K562 (cell line): ENCODE results near the gene GNAS-AS1. TPM values are rescaled to one million over a fixed set of nuclear protein-coding genes. Genes with fewer than 3 reads are reported as not detected.

Source experiments
- ATAC-seq: fragments of 200-7000 bp; cut with Tn5 transposase; 3 replicates; pipeline ENCODE4 v1.9.1; 2020; ENCODE audit warnings: moderate library complexity
- BruUV-seq: library from RNA; stranded (reverse); fragments of 400-500 nt; replicated peaks from 2 replicates; lab custom pipeline; 2021; lab: Mats Ljungman, UMichigan
- CTCF ChIA-PET: fragments of 300-600 bp; formaldehyde crosslinking; extraction: SDS; loops from one replicate; lab custom pipeline; 2021; ENCODE audit warnings: low intra/inter-chr PET ratio; lab: Yijun Ruan, JAX
- POLR2A ChIA-PET: fragments of 300-600, 350-650 bp; sonication (Branson Sonifier 250); formaldehyde crosslinking; extraction: SDS; loops from one replicate; lab custom pipeline; 2021; ENCODE audit warnings: antibody characterized with exemption, inconsistent platforms; lab: Yijun Ruan, JAX
- DNase-seq, 4 experiments: peaks; one replicate each; pipeline versions ENCODE4 v3.0.0 to v3.0.0-alpha.2; 2011 to 2018; ENCODE audit warnings: low spot score in 3 of 4, mixed read lengths in 3 of 4; ENCODE audit errors: extremely low read depth in 1 of 4
- FAIRE-seq: peaks from 2 replicates; lab custom pipeline; 2011; peaks lifted over from hg19 to GRCh38; lab: Jason Lieb, UNC
- H2AFZ ChIP-seq: 2 replicates; pipeline ENCODE4 v1.6.0; 2011; ENCODE audit warnings: low read depth, low read length, control low read depth, inconsistent platforms
- H3K27ac ChIP-seq: fragments of 200-600 bp; 3 replicates; pipeline ENCODE4 v1.8.0; 2011; ENCODE audit warnings: low read depth, mild to moderate bottlenecking, control low read depth, inconsistent platforms, low read length, moderate library complexity, mixed read lengths; ENCODE audit errors: extremely low read depth
- H3K27me3 ChIP-seq, 2 experiments: fragments of 300-600 bp in 1 of 2; 2 replicates in 1 of 2; 3 replicates in 1 of 2; pipeline versions ENCODE4 v1.6.0 to v1.8.0; 2011; ENCODE audit warnings: inconsistent platforms in 2 of 2, low read length in 2 of 2, mild to moderate bottlenecking in 1 of 2, mixed read lengths in 1 of 2, moderate library complexity in 1 of 2; ENCODE audit not compliant: control insufficient read depth in 2 of 2, insufficient read depth in 2 of 2
- H3K36me3 ChIP-seq: fragments of 300-600 bp; 3 replicates; pipeline ENCODE4 v1.8.0; 2011; ENCODE audit warnings: mild to moderate bottlenecking, low read length, inconsistent platforms; ENCODE audit not compliant: control insufficient read depth, insufficient read depth
- H3K4me1 ChIP-seq, 2 experiments: fragments of 200-600 bp in 1 of 2; replicated peaks in 1 of 2; 2 replicates in 1 of 2; 3 replicates in 1 of 2; pipeline versions ENCODE4 v1.5.1 to v1.8.0; 2011; ENCODE audit warnings: inconsistent platforms in 2 of 2, low read length in 2 of 2, mild to moderate bottlenecking in 1 of 2, mixed read lengths in 1 of 2, moderate library complexity in 1 of 2; ENCODE audit not compliant: control insufficient read depth in 2 of 2, insufficient read depth in 2 of 2
- H3K4me2 ChIP-seq: 2 replicates; pipeline ENCODE4 v1.6.1; 2011; ENCODE audit warnings: low read length, control low read depth, inconsistent platforms, mixed read lengths; ENCODE audit not compliant: insufficient read depth
- H3K4me3 ChIP-seq: fragments of 200-600 bp; sonication (generic), shearing (Covaris generic); 2 replicates; pipeline ENCODE4 v1.5.1; 2016; ENCODE audit warnings: control low read depth, inconsistent platforms
- H3K79me2 ChIP-seq: fragments of 200-600 bp; 3 replicates; pipeline ENCODE4 v1.8.0; 2011; ENCODE audit warnings: low read length, inconsistent platforms; ENCODE audit not compliant: control insufficient read depth, insufficient read depth
- H3K9ac ChIP-seq, 2 experiments: 2 replicates each; pipeline versions ENCODE4 v1.6.0 to v1.6.1; 2011; ENCODE audit warnings: low read depth in 2 of 2, low read length in 2 of 2, control low read depth in 1 of 2, inconsistent platforms in 1 of 2, mild to moderate bottlenecking in 1 of 2, mixed read lengths in 1 of 2; ENCODE audit not compliant: insufficient read depth in 1 of 2
- H3K9me1 ChIP-seq: one replicate; pipeline ENCODE4 v1.6.0; 2011; ENCODE audit warnings: inconsistent platforms, mild to moderate bottlenecking, low read length, moderate library complexity; ENCODE audit not compliant: control insufficient read depth, insufficient read depth
- H3K9me3 ChIP-seq: replicated peaks from 2 replicates; pipeline ENCODE4 v1.5.1; 2011; ENCODE audit warnings: low read depth, low read length, inconsistent platforms; ENCODE audit not compliant: control insufficient read depth, insufficient read depth
- H4K20me1 ChIP-seq: replicated peaks from 2 replicates; pipeline ENCODE4 v1.6.1; 2011; ENCODE audit warnings: low read length, inconsistent platforms, mixed read lengths; ENCODE audit not compliant: control insufficient read depth, insufficient read depth
- ASH1L ChIP-seq: fragments of 450-650 bp; IDR thresholded peaks from 2 replicates; pipeline ENCODE4 v1.6.1; 2018; ENCODE audit warnings: borderline replicate concordance, mild to moderate bottlenecking, low read depth; ENCODE audit not compliant: partially characterized antibody
- CAMTA2 ChIP-seq: fragments of 250-450 bp; sonication (Bioruptor Pico); conservative IDR thresholded peaks from 2 replicates; pipeline ENCODE4 v1.5.1; 2022
- FOXA1 ChIP-seq: fragments of 450-650 bp; IDR thresholded peaks from 2 replicates; pipeline ENCODE4 v1.6.1; 2016; ENCODE audit warnings: mild to moderate bottlenecking, borderline replicate concordance
- GATA2 ChIP-seq: sonication (generic); formaldehyde crosslinking; IDR thresholded peaks from 2 replicates; pipeline ENCODE4 v1.4.0; 2020; ENCODE audit warnings: mild to moderate bottlenecking, missing genetic modification reagents
- HMG20B ChIP-seq: fragments of 250-450 bp; sonication (Bioruptor Pico); IDR thresholded peaks from 2 replicates; pipeline ENCODE4 v1.5.0; 2021; ENCODE audit warnings: mild to moderate bottlenecking
- PHB ChIP-seq: fragments of 250-450 bp; sonication (Bioruptor Pico); IDR thresholded peaks from 2 replicates; pipeline ENCODE4 v1.5.0; 2021
- RAD21 ChIP-seq, 2 experiments: fragments of 250-450 bp in 1 of 2; fragments of 450-650 bp in 1 of 2; sonication (Bioruptor Pico) in 1 of 2; formaldehyde crosslinking in 1 of 2; IDR thresholded peaks in 1 of 2; conservative IDR thresholded peaks in 1 of 2; 2 replicates each; pipeline versions ENCODE4 v1.4.0 to v1.8.0; 2020 to 2022; ENCODE audit warnings: mild to moderate bottlenecking in 2 of 2, moderate library complexity in 1 of 2
- RAD51 ChIP-seq: fragments of 450-650 bp; IDR thresholded peaks from 2 replicates; pipeline ENCODE4 v1.7.1; 2016; ENCODE audit warnings: low read depth, mild to moderate bottlenecking, borderline replicate concordance
- THAP12 ChIP-seq: fragments of 250-450 bp; sonication (Bioruptor Pico); IDR thresholded peaks from 2 replicates; pipeline ENCODE4 v1.9.0; 2021; ENCODE audit warnings: mild to moderate bottlenecking, inconsistent platforms
- ZFP1 ChIP-seq: fragments of 450-650 bp; formaldehyde crosslinking; IDR thresholded peaks from 2 replicates; pipeline ENCODE4 v1.4.0; 2020; ENCODE audit warnings: mild to moderate bottlenecking, mixed read lengths
- WGBS: fragments of 100-300 bp; shearing (Covaris generic); methylation state at CpG from one replicate; pipeline ENCODE4 v1.1.6; 2016; ENCODE audit warnings: low coverage, mixed read lengths; ENCODE audit not compliant: insufficient coverage; ENCODE audit errors: missing lambda C conversion rate; 5-methylcytosine and 5-hydroxymethylcytosine counted together
- in situ Hi-C: fragments of 300-500 bp; cut with MboI; formaldehyde crosslinking; loops from 4 replicates; pipeline ENCODE4 v1.15.0; 2018; ENCODE audit warnings: inconsistent platforms, mixed read lengths
- intact Hi-C: fragments of 100-400 bp; cut with micrococcal nuclease; formaldehyde crosslinking; loops from 2 replicates; pipeline ENCODE4 v1.14.2; 2022
- polyA plus RNA-seq, 8 experiments: library from polyadenylated mRNA; depleted of rRNA in 4 of 8; stranded (reverse) in 5 of 8; unstranded in 3 of 8; fragments of >200 nt; fragmentation: Nextera tagmentation in 2 of 8; fragmentation: Illumina TruSeq in 1 of 8; extraction: Ambion mirVana in 2 of 8; extraction: Trizol in 1 of 8; gene quantifications; 2 replicates each; pipeline versions ENCODE4 v1.2.1 to v1.2.3, GENCODE V29; 2011 to 2014; ENCODE audit warnings: inconsistent platforms in 1 of 8, missing spikeins in 1 of 8
- total RNA-seq, 7 experiments: library from RNA; depleted of rRNA in 6 of 7; stranded (reverse); fragments of >200 nt in 6 of 7; fragmentation: Illumina TruSeq in 2 of 7; extraction: Trizol in 2 of 7; gene quantifications; 2 replicates each; pipeline versions ENCODE4 v1.2.1 to v1.2.3, GENCODE V29; 2011 to 2021; ENCODE audit warnings: low replicate concordance in 1 of 7
- TF ChIP-seq, protein P1 (sequence below): sonication (generic); formaldehyde crosslinking; IDR thresholded peaks from 2 replicates; pipeline ENCODE4 v1.5.0; 2020; ENCODE audit warnings: missing genetic modification reagents

GNAS-AS1 gene
- total and polyA plus RNA-seq, 9 of the 15 experiments (the other 6 are each of a cell fraction or from before 2014, with no cell fraction given): 0.04 to 2.5 (median 0.25) TPM

GRCh38 chr20:58852543-58853271 lies 2.0 kb upstream of the GNAS-AS1 start, which contains the start of gene GNAS (continued):
- TF ChIP-seq, protein P1, sequence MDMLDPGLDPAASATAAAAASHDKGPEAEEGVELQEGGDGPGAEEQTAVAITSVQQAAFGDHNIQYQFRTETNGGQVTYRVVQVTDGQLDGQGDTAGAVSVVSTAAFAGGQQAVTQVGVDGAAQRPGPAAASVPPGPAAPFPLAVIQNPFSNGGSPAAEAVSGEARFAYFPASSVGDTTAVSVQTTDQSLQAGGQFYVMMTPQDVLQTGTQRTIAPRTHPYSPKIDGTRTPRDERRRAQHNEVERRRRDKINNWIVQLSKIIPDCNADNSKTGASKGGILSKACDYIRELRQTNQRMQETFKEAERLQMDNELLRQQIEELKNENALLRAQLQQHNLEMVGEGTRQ (CRISPR knock-in tag): peak; percentile 74
- TF ChIP-seq PHB (CRISPR knock-in tag): no peak
- TF ChIP-seq GATA2 (CRISPR knock-in tag): no peak
- no peak for TF ChIP-seq CAMTA2
- no peak for TF ChIP-seq ASH1L
- peak; percentile 51; the same call in 1 of the 2 replicates for TF ChIP-seq RAD51
- peak; percentile 33 to 45; a peak in 2 of 4 replicates for TF ChIP-seq RAD21 (CRISPR knock-in tag; conservative IDR thresholded peaks at IDR 0.05 in 1 of 2, IDR thresholded peaks at IDR 0.05 in 1 of 2)

DNA sequence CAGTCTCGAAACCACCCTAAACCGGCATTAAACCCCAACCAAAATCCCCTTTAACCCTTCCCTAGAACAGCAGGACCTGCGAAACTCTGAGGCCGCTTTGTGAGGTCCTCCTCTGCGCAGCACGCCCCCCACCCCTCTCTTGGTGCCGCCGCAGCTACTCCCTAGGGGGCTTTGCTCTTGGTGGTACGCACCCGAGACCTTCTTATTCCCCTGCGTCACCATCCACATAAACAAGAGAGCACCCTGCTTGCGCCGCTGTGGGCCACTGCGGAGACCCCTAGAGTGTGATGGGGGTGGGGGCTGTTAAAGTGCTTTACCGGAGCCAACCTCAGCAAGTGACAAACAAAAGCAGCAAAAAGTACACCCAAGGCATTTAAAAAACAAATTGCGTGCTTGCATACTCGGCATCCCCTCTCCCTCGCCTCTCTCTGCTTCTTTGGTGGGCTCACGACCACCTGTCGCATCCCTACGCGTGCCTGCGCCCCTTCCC lies 1.3 kb upstream of the GNAS-AS1 start:
- in situ Hi-C loops (loop anchor here (10.0 kb wide), 1 partner anchor 367 kb away; no protein-coding TSS in a partner anchor), intact Hi-C loops (no loop called here)
- H3K36me3 ChIP-seq: no peaks in the 10 kb centered on the region
- H3K9me3 ChIP-seq: no peaks in the 10 kb centered on the region
- H3K79me2 ChIP-seq: no peaks in the 10 kb centered on the region
- no peak overlapping the region for H3K27ac ChIP-seq
- FAIRE-seq: no peak
- H3K4me3 ChIP-seq: no peak overlapping the region
- H4K20me1 ChIP-seq: no peaks in the 10 kb centered on the region
- no peak overlapping the region; a peak in 1 of 4 replicates for H3K9ac ChIP-seq
- no peaks in the 10 kb centered on the region for H3K9me1 ChIP-seq
- no TSS peak for BruUV-seq
- no peak for ATAC-seq
- H2AFZ ChIP-seq: peak overlapping the region; percentile 66
- H3K27me3 ChIP-seq: peaks cover 0 to 21% of the 10 kb centered on the region in 2 experiments; a peak in 2 of 5 replicates
- DNase-seq: no peak
- no peak overlapping the region for H3K4me2 ChIP-seq
- CTCF ChIA-PET: interaction anchor here (1.2 kb wide), 1 partner anchor 370 kb away, joined by 4 read pairs; no protein-coding TSS in a partner anchor
- POLR2A ChIA-PET: interaction anchor here (0.5 to 0.6 kb wide), 2 partner anchors 35 to 199 kb away, joined by 3 read pairs; no protein-coding TSS in a partner anchor
- WGBS: 27% methylated on average over 21 of the region's 23 CpGs
- H3K4me1 ChIP-seq: peaks cover 0 to 39% of the 10 kb centered on the region in 2 experiments; a peak in 2 of 5 replicates
- TF ChIP-seq ZFP1 (CRISPR knock-in tag) (no peak), FOXA1 (no peak), THAP12 (CRISPR knock-in tag) (no peak), HMG20B (no peak)
